Left lobe of liver (tissue), 2 donors: Measurements from ENCODE around the gene FN3K. TPM values are rescaled to one million over a fixed set of nuclear protein-coding genes. Genes with fewer than 3 reads are reported as not detected.

Experiments
- ATAC-seq: fragments of 200-7000 bp; cut with Tn5 transposase; one replicate; pipeline ENCODE4 v1.9.1; 2020; ENCODE audit warnings: mild to moderate bottlenecking, moderate library complexity
- DNase-seq: peaks from one replicate; pipeline ENCODE4 v3.0.0-alpha.2; 2020; ENCODE audit warnings: low spot score
- total RNA-seq: library from RNA; stranded (reverse); gene quantifications from one replicate; pipeline ENCODE4 v1.2.1, GENCODE V29; 2021
- donor health status: DM: no; HTN: no; CAD: no; lungs with moderate emphysema.
- donor health status: DM: no; HTN: yes; CAD: no.

The FN3K gene
- total RNA-seq, 1 donor from 2014 or later = 64.1 TPM

DNA sequence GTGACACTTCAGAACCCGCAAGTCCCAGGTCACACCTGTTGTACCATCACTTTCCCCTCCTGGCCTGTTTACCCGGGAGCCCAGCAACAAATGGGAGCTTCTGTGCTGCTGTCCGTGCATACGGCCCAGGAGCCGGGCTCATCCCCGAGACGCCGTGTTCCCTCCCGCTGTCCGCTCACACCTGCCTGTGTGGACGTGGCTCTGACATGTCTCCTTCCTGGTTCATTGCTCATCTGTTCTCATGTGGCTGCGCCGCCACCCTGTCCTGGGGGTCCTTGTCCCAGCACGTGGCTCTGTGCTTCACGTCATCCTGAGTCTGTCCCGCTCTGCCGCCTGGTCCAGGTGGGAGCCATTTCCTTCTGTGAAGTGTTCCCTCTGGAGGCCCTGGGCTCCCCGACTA is 54.4 kb downstream of the FN3K start:
- DNase-seq (no peak), ATAC-seq (no peak)

DNA sequence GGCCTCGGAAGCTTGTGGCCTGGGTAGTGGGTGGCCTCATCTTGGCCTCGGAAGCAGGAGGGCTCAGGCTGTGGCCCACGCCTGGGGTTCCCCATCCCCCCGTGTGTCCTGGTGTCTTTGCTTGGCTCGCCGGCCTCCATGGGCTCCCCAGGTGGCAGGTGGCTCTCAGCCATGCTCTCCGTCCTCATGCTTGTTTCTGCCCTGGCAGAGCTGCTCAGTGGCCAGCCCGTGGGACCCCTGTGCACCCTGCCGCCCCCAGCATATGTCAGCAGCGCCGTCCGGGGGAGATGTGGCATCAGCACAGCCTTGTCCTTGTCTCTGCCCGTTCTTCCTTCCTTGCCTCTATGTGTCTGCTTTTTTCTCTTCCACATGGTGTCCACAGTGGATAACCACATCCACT is 55.0 kb downstream of the FN3K start:
- ATAC-seq = no peak
- no peak for DNase-seq

DNA sequence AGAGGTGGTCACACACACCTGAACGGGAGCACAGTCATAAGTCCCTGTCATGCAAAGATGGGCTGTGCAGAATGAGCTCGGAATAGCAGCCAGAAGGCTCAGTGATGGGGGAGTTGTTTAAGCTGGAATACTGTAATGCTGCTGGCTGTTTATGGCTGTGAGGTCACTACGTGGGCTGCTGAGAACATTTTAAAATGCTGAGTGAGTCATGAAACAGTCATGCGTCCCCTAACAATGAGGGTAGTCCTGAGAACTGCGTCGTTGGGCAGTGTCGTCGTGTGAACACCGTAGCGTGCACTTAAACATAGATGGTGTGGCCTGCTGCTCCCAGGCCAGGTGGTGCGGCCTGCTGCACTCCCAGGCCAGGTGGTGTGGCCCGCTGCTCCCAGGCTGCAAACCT is 56.1 kb downstream of the FN3K start:
- ATAC-seq = no peak
- no peak for DNase-seq

DNA sequence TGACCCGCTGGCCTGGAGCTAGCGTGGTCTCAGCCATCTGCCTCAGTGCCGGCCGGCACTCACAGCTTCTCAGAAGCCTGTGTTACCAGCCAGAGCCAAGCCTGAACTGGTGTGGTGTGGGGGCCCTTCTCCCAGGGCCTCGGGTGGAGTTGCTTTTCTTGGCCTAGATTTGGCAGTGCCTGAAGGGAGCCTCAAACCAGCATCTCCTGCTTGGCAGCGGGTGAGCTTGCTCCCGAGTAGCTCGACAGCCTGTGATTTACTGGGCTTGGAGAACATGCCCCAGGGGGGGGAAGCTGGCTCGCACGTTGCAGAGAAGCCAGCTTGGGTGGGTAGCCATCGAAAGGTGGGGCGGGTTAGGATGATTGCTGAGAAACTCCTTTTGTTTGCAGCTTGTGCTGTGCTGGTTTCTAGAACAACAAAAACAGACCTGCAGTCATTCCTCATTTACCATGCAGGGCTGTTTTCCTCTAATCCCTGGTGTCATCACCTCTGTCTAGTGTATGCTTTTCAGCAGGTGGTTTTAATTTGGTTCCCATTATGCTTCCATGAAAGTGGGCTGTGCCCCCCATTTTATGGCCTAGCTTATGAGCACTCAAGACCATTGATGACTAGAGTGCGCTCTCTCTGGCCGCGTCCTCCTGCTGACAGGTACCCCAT is 58.7 kb downstream of the FN3K start:
- DNase-seq (no peak), ATAC-seq (no peak)

DNA sequence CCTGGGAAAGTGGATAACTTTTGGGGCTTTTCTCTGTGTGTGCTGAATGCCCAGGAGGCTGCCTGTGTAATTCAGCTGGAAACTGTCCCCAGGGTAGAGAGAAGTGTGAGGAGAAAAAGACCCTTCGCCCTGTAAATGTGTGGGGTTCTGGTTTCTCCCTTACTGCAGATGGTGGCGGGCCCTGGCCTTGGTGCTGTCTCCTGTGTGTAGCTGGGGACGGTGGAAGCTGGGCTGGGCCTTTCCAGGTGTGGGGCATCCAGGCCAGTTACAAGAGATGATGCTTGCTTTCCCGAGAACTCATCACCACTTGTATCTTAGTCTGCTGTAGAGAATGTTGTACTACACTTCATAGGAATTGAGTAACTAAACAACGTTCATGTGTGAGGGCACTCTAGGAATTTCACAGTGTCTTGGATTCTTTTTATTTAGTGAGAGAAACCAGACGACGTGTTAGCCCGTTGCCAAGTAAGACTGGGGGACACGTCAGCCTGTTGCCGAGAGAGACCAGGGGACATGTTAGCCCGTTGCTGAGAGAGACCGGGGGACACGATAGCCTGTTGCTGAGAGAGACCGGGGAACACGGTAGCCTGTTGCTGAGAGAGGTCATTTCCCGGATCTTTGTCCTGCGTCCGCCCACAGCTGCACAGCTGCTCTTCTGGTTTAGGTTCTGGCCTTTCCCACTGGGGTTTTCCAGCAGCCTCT is 59.5 kb downstream of the FN3K start:
- ATAC-seq = no peak
- no peak for DNase-seq

DNA sequence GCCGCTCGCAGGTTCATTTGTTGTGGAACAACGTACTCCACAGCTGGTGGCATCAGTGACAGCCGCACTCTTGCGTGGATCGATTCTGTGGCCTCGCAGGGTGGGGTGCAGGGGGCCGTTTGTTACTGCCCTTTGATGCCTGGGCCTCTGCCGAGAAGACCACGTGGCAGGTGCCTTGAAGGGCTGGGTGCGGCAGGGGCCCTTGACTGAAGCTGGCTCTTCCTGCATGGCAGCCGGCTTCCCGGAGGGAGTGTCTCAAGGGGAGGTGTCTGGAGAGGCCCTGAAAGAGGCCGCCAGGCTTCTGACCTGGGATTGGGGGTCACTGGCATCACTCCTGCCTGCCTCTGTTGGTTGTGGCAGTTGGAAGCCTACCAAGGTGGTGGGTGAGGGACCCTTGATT is 60.2 kb downstream of the FN3K start:
- ATAC-seq = no peak
- DNase-seq = no peak

DNA sequence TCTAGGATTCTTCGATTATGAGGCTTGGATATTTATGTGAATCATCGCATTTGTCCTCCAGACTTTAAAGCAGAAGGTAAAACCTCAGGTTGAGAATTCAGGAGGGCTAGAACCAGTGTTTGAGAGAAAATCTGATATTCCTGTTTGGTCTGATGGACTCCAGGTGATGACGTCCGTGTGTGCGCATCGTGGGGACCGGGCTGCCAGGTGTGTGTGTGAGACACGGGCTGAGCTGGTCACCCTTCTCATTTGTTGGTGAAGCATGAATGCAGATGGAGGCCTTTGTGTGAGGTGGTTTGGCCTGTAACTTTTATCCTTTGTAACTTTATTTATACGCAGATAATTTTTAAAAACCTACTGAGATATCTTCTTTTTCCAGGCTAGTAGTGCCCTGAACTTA is 61.6 kb downstream of the FN3K start:
- ATAC-seq (no peak), DNase-seq (no peak)

DNA sequence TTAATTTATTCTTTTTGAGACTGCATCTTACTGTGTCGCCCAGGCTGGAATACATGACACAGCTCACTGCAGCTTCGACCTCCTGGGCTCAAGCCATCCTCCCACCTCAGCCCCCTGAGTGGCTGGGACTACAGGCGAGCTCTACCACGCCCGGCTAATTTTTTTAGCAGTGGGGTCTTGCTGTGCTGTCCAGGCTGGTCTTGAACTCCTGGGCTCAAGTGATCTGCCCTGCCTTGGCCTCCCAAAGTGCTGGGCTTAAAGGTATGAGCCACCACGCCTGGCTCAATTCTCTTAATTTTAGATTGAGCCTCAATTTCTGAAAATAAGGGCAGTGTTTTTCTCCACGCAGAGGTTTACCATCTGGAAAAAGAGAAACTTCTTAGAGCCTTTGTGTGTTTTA is 63.3 kb downstream of the FN3K start:
- no peak for ATAC-seq
- no peak for DNase-seq

DNA sequence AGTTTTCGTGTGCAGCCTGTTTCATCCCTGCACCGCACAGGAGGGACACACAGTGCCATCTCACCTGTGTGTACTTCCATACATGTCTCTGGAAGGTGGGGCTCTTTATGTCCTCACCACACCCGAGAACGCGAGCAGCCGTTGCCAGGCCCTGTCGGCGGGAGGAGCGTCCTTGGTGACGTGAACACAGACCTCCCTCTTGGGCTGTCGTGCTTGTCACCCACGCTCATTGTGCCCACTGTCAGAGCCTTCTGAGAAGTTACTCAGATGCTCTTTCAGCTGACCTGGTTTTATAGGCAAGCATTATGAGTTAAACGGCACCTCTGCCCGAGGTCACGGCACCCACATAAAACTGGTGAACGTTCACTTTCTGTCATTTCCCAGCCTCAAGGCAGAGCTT is 64.2 kb downstream of the FN3K start:
- no peak for ATAC-seq
- DNase-seq = no peak

Other genes with a start within 250 kb of the FN3K start
- gene FOXK2, start 215.9 kb upstream of the FN3K start, total RNA-seq = 16.2 TPM
- gene WDR45B, start 87.2 kb upstream of the FN3K start, total RNA-seq = 26.6 TPM
- 12.9 TPM for gene RAB40B, start 36.9 kb upstream of the FN3K start, total RNA-seq
- 14.0 TPM for gene FN3KRP, start 18.9 kb upstream of the FN3K start, total RNA-seq
- gene TBCD, start 16.4 kb downstream of the FN3K start, total RNA-seq = 46.2 TPM
- gene ZNF750, start 104.4 kb downstream of the FN3K start, total RNA-seq = 0.08 TPM